CD14-positive monocyte (primary cell): ENCODE data around the gene NPAS2. TPM values are rescaled to one million over a fixed set of nuclear protein-coding genes. Genes with fewer than 3 reads are reported as not detected.

Experiments used
- DNase-seq, 3 donors: peaks; one replicate each; pipeline ENCODE4 v3.0.0-alpha.2; 2011 to 2022
- H2AFZ ChIP-seq: 2 replicates; pipeline ENCODE4 v1.6.0; 2012; ENCODE audit warnings: mild to moderate bottlenecking, low read depth, low read length, inconsistent platforms; ENCODE audit not compliant: insufficient read depth, poor library complexity, severe bottlenecking
- H3K27ac ChIP-seq, 2 donors: 1 replicate in 1 of 2; 2 replicates in 1 of 2; pipeline ENCODE4 v1.5.1; 2012 to 2013; ENCODE audit warnings: low read length in 2 of 2, control low read depth in 1 of 2, inconsistent platforms in 1 of 2, low read depth in 1 of 2, mild to moderate bottlenecking in 1 of 2
- H3K27me3 ChIP-seq, 2 donors: one replicate each; pipeline versions ENCODE4 v1.6.0 to v1.6.1; 2011 to 2013; ENCODE audit warnings: low read length in 2 of 2; ENCODE audit not compliant: control insufficient read depth in 2 of 2, insufficient read depth in 2 of 2
- H3K36me3 ChIP-seq, 2 donors: replicated peaks in 1 of 2; 1 replicate in 1 of 2; 2 replicates in 1 of 2; pipeline versions ENCODE4 v1.5.1 to v1.6.1; 2012 to 2013; ENCODE audit warnings: low read length in 2 of 2, control low read depth in 1 of 2, inconsistent platforms in 1 of 2, mild to moderate bottlenecking in 1 of 2; ENCODE audit not compliant: insufficient read depth in 2 of 2, control insufficient read depth in 1 of 2
- H3K4me1 ChIP-seq, 2 donors: 1 replicate in 1 of 2; 2 replicates in 1 of 2; pipeline versions ENCODE4 v1.5.1 to v1.6.1; 2012 to 2013; ENCODE audit warnings: low read length in 2 of 2, control low read depth in 1 of 2, inconsistent platforms in 1 of 2, mild to moderate bottlenecking in 1 of 2, moderate library complexity in 1 of 2; ENCODE audit not compliant: insufficient read depth in 2 of 2, control insufficient read depth in 1 of 2
- H3K4me2 ChIP-seq: replicated peaks from 2 replicates; pipeline ENCODE3; 2012; ENCODE audit warnings: low read length, moderate library complexity, mild to moderate bottlenecking; ENCODE audit not compliant: poor library complexity, severe bottlenecking; ENCODE audit errors: extremely low read depth
- H3K4me3 ChIP-seq, 3 experiments: fragments of 200-600 bp in 1 of 3; sonication (generic) in 1 of 3; replicated peaks in 1 of 3; 1 replicate in 2 of 3; 2 replicates in 1 of 3; pipeline ENCODE4 v1.5.1; 2011 to 2013; ENCODE audit warnings: low read length in 3 of 3, mild to moderate bottlenecking in 3 of 3, control low read depth in 2 of 3, low read depth in 2 of 3, inconsistent platforms in 1 of 3, moderate library complexity in 1 of 3
- H3K79me2 ChIP-seq: 2 replicates; pipeline ENCODE4 v1.6.0; 2012; ENCODE audit warnings: mild to moderate bottlenecking, control low read depth, inconsistent platforms, low read length, moderate library complexity; ENCODE audit not compliant: insufficient read depth
- H3K9ac ChIP-seq: 2 replicates; pipeline ENCODE4 v1.6.0; 2017; ENCODE audit warnings: low read length, mild to moderate bottlenecking; ENCODE audit not compliant: insufficient read depth, poor library complexity, severe bottlenecking
- H3K9me3 ChIP-seq, 2 donors: replicated peaks in 1 of 2; 1 replicate in 1 of 2; 2 replicates in 1 of 2; pipeline versions ENCODE4 v1.5.1 to v1.6.1; 2012 to 2013; ENCODE audit warnings: low read length in 2 of 2, control low read depth in 1 of 2; ENCODE audit not compliant: control insufficient read depth in 1 of 2, insufficient read depth in 1 of 2
- H4K20me1 ChIP-seq: 2 replicates; pipeline ENCODE4 v1.6.0; 2012; ENCODE audit warnings: mild to moderate bottlenecking, low read length, control low read depth, moderate library complexity; ENCODE audit not compliant: insufficient read depth
- H3K27ac Mint-ChIP-seq, 7 donors: one replicate each; pipeline ENCODE4 v1.8.0; 2020; ENCODE audit warnings: mild to moderate bottlenecking in 7 of 7, mixed read lengths in 7 of 7, moderate library complexity in 6 of 7, inconsistent platforms in 2 of 7
- H3K27me3 Mint-ChIP-seq, 3 donors: one replicate each; pipeline ENCODE4 v1.8.0; 2021 to 2022; ENCODE audit warnings: low read depth in 3 of 3, mild to moderate bottlenecking in 3 of 3, mixed read lengths in 3 of 3, moderate library complexity in 3 of 3, inconsistent platforms in 1 of 3
- H3K36me3 Mint-ChIP-seq, 2 donors: one replicate each; pipeline ENCODE4 v1.8.0; 2020; ENCODE audit warnings: mixed read lengths in 2 of 2, inconsistent platforms in 1 of 2, mild to moderate bottlenecking in 1 of 2
- H3K4me1 Mint-ChIP-seq: one replicate; pipeline ENCODE4 v1.8.0; 2020; ENCODE audit warnings: mild to moderate bottlenecking, mixed read lengths
- H3K4me3 Mint-ChIP-seq, 2 donors: one replicate each; pipeline ENCODE4 v1.8.0; 2020; ENCODE audit warnings: mild to moderate bottlenecking in 2 of 2, mixed read lengths in 2 of 2, moderate library complexity in 1 of 2
- H3K9me3 Mint-ChIP-seq, 7 donors: one replicate each; pipeline ENCODE4 v1.8.0; 2020 to 2022; ENCODE audit warnings: mixed read lengths in 7 of 7, mild to moderate bottlenecking in 6 of 7, moderate library complexity in 6 of 7, inconsistent platforms in 2 of 7
- WGBS: methylation state at CpG from one replicate; pipeline ENCODE4 v1.1.5; 2013; ENCODE audit warnings: missing lambda C conversion rate; ENCODE audit not compliant: insufficient coverage; 5-methylcytosine and 5-hydroxymethylcytosine counted together
- intact Hi-C, 2 donors: fragments of 100-400 bp; cut with micrococcal nuclease; formaldehyde crosslinking; loops; one replicate each; pipeline versions ENCODE4 v1.15.0 to v1.15.1; 2023
- polyA plus RNA-seq, 3 donors: library from polyadenylated mRNA; depleted of rRNA in 1 of 3; unstranded in 2 of 3; stranded (reverse) in 1 of 3; fragments of 300-500 nt in 2 of 3; fragments of >200 nt in 1 of 3; fragmentation: Illumina TruSeq in 2 of 3; gene quantifications; 1 replicate in 2 of 3; 2 replicates in 1 of 3; pipeline ENCODE4 v1.2.3, GENCODE V29; 2012 to 2021
- TF ChIP-seq, protein P1 (sequence below): fragments of 200-600 bp; IDR thresholded peaks from one replicate; pipeline ENCODE4 v1.8.0; 2022; ENCODE audit warnings: antibody characterized with exemption, mild to moderate bottlenecking

Gene NPAS2
- polyA plus RNA-seq, 3 donors: not detected

DNA sequence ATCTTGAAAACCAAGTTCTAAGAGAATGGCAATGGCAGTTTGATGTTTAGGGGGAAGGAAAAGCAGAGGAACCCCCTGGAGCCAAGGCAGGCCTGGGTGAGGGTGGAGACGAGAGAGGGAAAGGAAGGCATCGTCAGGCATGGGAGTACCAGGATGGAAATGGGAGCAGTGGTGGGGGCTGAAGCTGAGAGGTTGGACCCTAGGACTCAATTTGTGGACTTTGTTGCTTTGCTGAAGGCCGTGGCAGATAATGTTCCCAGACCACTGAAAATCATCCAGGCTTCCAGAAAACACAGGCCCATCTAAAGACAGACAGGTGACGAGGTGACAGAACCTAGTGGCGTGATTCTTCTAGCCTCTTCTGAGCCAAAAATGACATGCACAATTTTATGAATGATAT lies 4.9 kb downstream of the NPAS2 start:
- H3K27me3 ChIP-seq: peaks cover 30 to 37% of the 10 kb centered on the region in 2 donors
- intact Hi-C loops: no loop called here
- peak overlapping the region in 1 of 7 donors; percentile 0 for H3K27ac Mint-ChIP-seq
- peaks cover 2 to 15% (median 10%) of the 10 kb centered on the region in 7 donors for H3K9me3 Mint-ChIP-seq
- no peak overlapping the region for H3K27ac ChIP-seq
- DNase-seq: no peak
- H3K4me2 ChIP-seq: no peak overlapping the region
- no peaks in the 10 kb centered on the region for H3K4me1 ChIP-seq
- peaks cover 37 to 57% (median 46%) of the 10 kb centered on the region in 3 donors for H3K27me3 Mint-ChIP-seq
- no peak overlapping the region for H2AFZ ChIP-seq
- no peak overlapping the region for H3K9ac ChIP-seq
- no peaks in the 10 kb centered on the region for H4K20me1 ChIP-seq
- 100% methylated on average over 3 of the region's 5 CpGs for WGBS
- H3K4me3 Mint-ChIP-seq: no peak overlapping the region
- no peaks in the 10 kb centered on the region for H3K36me3 ChIP-seq
- no peaks in the 10 kb centered on the region for H3K79me2 ChIP-seq
- no peaks in the 10 kb centered on the region for H3K4me1 Mint-ChIP-seq
- TF ChIP-seq, protein P1, sequence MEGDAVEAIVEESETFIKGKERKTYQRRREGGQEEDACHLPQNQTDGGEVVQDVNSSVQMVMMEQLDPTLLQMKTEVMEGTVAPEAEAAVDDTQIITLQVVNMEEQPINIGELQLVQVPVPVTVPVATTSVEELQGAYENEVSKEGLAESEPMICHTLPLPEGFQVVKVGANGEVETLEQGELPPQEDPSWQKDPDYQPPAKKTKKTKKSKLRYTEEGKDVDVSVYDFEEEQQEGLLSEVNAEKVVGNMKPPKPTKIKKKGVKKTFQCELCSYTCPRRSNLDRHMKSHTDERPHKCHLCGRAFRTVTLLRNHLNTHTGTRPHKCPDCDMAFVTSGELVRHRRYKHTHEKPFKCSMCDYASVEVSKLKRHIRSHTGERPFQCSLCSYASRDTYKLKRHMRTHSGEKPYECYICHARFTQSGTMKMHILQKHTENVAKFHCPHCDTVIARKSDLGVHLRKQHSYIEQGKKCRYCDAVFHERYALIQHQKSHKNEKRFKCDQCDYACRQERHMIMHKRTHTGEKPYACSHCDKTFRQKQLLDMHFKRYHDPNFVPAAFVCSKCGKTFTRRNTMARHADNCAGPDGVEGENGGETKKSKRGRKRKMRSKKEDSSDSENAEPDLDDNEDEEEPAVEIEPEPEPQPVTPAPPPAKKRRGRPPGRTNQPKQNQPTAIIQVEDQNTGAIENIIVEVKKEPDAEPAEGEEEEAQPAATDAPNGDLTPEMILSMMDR: no peak
- H3K4me3 ChIP-seq: no peak overlapping the region
- H3K9me3 ChIP-seq: peaks cover 0 to 9% of the 10 kb centered on the region in 2 donors
- H3K36me3 Mint-ChIP-seq: no peaks in the 10 kb centered on the region

DNA sequence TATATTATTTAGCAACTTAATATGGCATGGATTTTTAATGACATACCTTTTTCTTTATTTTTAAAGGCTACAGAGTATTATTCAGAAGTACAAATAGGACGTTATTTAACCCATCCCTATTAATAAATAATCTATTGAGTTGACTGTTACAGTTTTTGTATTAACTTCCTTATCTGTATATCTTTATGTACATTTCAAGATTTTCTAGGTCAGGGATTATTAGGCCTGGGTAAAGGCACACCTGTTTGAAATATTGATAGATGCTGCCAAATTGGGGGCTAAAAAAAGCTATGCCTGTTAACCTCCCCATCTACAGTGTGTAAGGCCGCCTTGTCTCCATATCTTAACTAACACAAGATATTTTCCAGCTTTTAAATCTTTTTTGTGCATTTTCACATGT lies 6.6 kb downstream of the NPAS2 start:
- no peaks in the 10 kb centered on the region for H3K4me1 Mint-ChIP-seq
- H3K27ac Mint-ChIP-seq: no peak overlapping the region
- Histone ChIP-seq H3K27ac (no peak overlapping the region), H3K4me2 (no peak overlapping the region), H4K20me1 (no peaks in the 10 kb centered on the region), H3K4me1 (no peaks in the 10 kb centered on the region), H3K4me3 (no peak overlapping the region), H3K27me3 (peaks cover 18 to 26% of the 10 kb centered on the region in 2 donors), H3K9ac (no peak overlapping the region), H3K9me3 (peaks cover 0 to 1% of the 10 kb centered on the region in 2 donors), H2AFZ (no peak overlapping the region), H3K79me2 (no peaks in the 10 kb centered on the region), H3K36me3 (no peaks in the 10 kb centered on the region)
- H3K9me3 Mint-ChIP-seq: peaks cover 2 to 15% (median 10%) of the 10 kb centered on the region in 7 donors
- H3K4me3 Mint-ChIP-seq: no peak overlapping the region
- no peak for DNase-seq
- TF ChIP-seq, protein P1: no peak
- intact Hi-C loops: no loop called here
- no peaks in the 10 kb centered on the region for H3K36me3 Mint-ChIP-seq
- no CpG with 5 or more reads among the region's 2 CpGs for WGBS
- peaks cover 28 to 45% (median 36%) of the 10 kb centered on the region in 3 donors for H3K27me3 Mint-ChIP-seq
